ENCODE data around the gene HDAC7.

The HDAC7 gene

GRCh38 chr12:47819896-47820630, at the start of gene HDAC7:
Gene HDAC7, minus strand, starts transcription at chr12:47819903. Its CDS starts 118 bp downstream, at chr12:47819785.
- peak; percentile 50 for ATAC-seq
- TF ChIP-seq ESRRG (CRISPR knock-in tag; IDR thresholded peaks at IDR 0.05) (no peak), CSDC2 (CRISPR knock-in tag; IDR thresholded peaks at IDR 0.05) (no peak), TCF4 (CRISPR knock-in tag; IDR thresholded peaks at IDR 0.05; ENCODE audit: borderline replicate concordance) (no peak), ZFP3 (CRISPR knock-in tag; IDR thresholded peaks at IDR 0.05) (no peak), ZFP30 (CRISPR knock-in tag; IDR thresholded peaks at IDR 0.05) (no peak), GLIS3 (CRISPR knock-in tag; IDR thresholded peaks at IDR 0.05) (no peak), TOX (CRISPR knock-in tag; IDR thresholded peaks at IDR 0.05; ENCODE audit: borderline replicate concordance) (no peak), ISL1 (CRISPR knock-in tag; IDR thresholded peaks at IDR 0.05) (no peak), ZNF565 (CRISPR knock-in tag; conservative IDR thresholded peaks at IDR 0.05; ENCODE audit: low read depth) (no peak), BACH2 (CRISPR knock-in tag; IDR thresholded peaks at IDR 0.05; ENCODE audit: borderline replicate concordance) (no peak), ZNF8 (CRISPR knock-in tag; IDR thresholded peaks at IDR 0.05) (no peak), SNAI2 (CRISPR knock-in tag; IDR thresholded peaks at IDR 0.05) (no peak), OSR1 (CRISPR knock-in tag; IDR thresholded peaks at IDR 0.05) (no peak)
- TF ChIP-seq, protein P1, sequence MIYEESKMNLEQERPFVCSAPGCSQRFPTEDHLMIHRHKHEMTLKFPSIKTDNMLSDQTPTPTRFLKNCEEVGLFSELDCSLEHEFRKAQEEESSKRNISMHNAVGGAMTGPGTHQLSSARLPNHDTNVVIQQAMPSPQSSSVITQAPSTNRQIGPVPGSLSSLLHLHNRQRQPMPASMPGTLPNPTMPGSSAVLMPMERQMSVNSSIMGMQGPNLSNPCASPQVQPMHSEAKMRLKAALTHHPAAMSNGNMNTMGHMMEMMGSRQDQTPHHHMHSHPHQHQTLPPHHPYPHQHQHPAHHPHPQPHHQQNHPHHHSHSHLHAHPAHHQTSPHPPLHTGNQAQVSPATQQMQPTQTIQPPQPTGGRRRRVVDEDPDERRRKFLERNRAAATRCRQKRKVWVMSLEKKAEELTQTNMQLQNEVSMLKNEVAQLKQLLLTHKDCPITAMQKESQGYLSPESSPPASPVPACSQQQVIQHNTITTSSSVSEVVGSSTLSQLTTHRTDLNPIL (CRISPR knock-in tag; IDR thresholded peaks at IDR 0.05; ENCODE audit: low read depth): no peak

GRCh38 chr12:47868552-47869031, 48.9 kb upstream of the HDAC7 start:
- TF ChIP-seq ISL1 (CRISPR knock-in tag; IDR thresholded peaks at IDR 0.05): no peak
- ATAC-seq: no peak

DNA sequence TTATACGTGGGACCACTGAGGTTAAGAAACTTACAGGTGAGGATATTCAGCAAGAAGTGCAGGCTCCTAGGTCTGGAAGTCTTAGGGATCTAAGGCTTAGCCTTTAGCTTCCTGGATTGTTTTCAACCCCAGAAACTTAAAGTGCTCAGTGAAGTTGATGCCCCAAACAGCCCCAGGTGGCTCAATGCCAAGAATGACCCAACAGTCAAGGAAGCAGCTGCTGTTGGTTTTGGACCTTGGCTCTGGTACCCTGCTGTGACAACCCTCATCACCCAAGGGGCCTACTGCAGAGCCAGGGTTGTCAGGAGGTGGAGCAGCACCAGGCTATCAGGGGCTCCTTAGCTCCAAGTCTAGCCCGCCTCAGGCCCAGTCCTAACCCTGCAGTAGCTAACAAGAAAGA, 48.3 kb upstream of the HDAC7 start:
- no peak for TF ChIP-seq CSDC2 (CRISPR knock-in tag; IDR thresholded peaks at IDR 0.05)
- no peak for TF ChIP-seq ZNF70 (CRISPR knock-in tag; IDR thresholded peaks at IDR 0.05)
- no peak for TF ChIP-seq ARNTL (CRISPR knock-in tag; IDR thresholded peaks at IDR 0.05; ENCODE audit: borderline replicate concordance, low read depth)
- TF ChIP-seq ZC3H10 (CRISPR knock-in tag; IDR thresholded peaks at IDR 0.05): no peak
- TF ChIP-seq GLIS3 (CRISPR knock-in tag; IDR thresholded peaks at IDR 0.05): no peak
- TF ChIP-seq OSR1 (CRISPR knock-in tag; IDR thresholded peaks at IDR 0.05): no peak
- TF ChIP-seq BACH2 (CRISPR knock-in tag; IDR thresholded peaks at IDR 0.05; ENCODE audit: borderline replicate concordance): no peak
- TF ChIP-seq, protein P1 (CRISPR knock-in tag; IDR thresholded peaks at IDR 0.05; ENCODE audit: low read depth): no peak
- TF ChIP-seq, protein P2, sequence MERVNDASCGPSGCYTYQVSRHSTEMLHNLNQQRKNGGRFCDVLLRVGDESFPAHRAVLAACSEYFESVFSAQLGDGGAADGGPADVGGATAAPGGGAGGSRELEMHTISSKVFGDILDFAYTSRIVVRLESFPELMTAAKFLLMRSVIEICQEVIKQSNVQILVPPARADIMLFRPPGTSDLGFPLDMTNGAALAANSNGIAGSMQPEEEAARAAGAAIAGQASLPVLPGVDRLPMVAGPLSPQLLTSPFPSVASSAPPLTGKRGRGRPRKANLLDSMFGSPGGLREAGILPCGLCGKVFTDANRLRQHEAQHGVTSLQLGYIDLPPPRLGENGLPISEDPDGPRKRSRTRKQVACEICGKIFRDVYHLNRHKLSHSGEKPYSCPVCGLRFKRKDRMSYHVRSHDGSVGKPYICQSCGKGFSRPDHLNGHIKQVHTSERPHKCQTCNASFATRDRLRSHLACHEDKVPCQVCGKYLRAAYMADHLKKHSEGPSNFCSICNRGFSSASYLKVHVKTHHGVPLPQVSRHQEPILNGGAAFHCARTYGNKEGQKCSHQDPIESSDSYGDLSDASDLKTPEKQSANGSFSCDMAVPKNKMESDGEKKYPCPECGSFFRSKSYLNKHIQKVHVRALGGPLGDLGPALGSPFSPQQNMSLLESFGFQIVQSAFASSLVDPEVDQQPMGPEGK (CRISPR knock-in tag; IDR thresholded peaks at IDR 0.05; ENCODE audit: borderline replicate concordance): no peak
- TF ChIP-seq POU6F1 (CRISPR knock-in tag; IDR thresholded peaks at IDR 0.05; ENCODE audit: borderline replicate concordance, low read depth): no peak
- TF ChIP-seq ZNF565 (CRISPR knock-in tag; conservative IDR thresholded peaks at IDR 0.05; ENCODE audit: low read depth): no peak
- TF ChIP-seq, protein P3, sequence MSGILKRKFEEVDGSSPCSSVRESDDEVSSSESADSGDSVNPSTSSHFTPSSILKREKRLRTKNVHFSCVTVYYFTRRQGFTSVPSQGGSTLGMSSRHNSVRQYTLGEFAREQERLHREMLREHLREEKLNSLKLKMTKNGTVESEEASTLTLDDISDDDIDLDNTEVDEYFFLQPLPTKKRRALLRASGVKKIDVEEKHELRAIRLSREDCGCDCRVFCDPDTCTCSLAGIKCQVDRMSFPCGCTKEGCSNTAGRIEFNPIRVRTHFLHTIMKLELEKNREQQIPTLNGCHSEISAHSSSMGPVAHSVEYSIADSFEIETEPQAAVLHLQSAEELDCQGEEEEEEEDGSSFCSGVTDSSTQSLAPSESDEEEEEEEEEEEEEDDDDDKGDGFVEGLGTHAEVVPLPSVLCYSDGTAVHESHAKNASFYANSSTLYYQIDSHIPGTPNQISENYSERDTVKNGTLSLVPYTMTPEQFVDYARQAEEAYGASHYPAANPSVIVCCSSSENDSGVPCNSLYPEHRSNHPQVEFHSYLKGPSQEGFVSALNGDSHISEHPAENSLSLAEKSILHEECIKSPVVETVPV (CRISPR knock-in tag; IDR thresholded peaks at IDR 0.05): no peak
- no peak for TF ChIP-seq PPARA (CRISPR knock-in tag; IDR thresholded peaks at IDR 0.05; ENCODE audit: borderline replicate concordance)
- no peak for TF ChIP-seq SNAI2 (CRISPR knock-in tag; IDR thresholded peaks at IDR 0.05)
- TF ChIP-seq TCF4 (CRISPR knock-in tag; IDR thresholded peaks at IDR 0.05; ENCODE audit: borderline replicate concordance): no peak
- no peak for TF ChIP-seq ZFP30 (CRISPR knock-in tag; IDR thresholded peaks at IDR 0.05)
- TF ChIP-seq RARB (CRISPR knock-in tag; IDR thresholded peaks at IDR 0.05): no peak
- ATAC-seq: no peak
